ENCODE measurements around the gene SGSM1. TPM values are rescaled to one million over a fixed set of nuclear protein-coding genes. Genes with fewer than 3 reads are reported as not detected.

Gene SGSM1
- polyA plus RNA-seq, 3 donors: not detected

DNA sequence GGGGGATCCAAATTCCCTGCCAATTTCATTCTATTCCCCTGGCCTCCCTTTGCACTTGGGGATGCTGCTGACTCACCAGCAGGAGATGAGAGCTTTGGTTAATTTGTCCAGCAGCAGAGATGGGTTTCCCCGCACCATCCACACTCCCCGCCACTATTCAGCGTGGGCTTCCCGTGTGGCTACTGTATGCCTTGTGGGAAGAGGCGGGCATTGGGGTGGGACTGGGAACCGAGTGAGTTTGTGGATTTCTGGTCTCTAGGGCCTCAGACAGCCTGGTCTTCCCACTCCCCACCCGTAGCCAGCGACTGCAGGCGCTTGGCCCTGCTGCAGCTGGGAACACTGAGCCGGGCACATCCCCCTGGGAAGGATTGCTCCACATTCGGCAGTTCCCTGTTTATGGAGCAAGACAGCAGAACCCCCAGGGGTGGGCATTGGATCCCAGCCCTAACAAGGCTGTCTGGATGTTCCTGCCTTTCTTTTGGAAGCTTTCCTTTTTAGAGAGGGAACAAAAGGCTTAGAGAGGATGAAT is 169.9 kb downstream of the SGSM1 start:
- no peak for DNase-seq
- Histone ChIP-seq H3K27me3 (ENCODE audit: control insufficient read depth in 2 of 2, insufficient read depth in 2 of 2, low read length in 2 of 2) (no peaks in the 10 kb centered on the region), H3K4me3 (replicated peaks in 1 of 3; ENCODE audit: low read depth in 2 of 3, low read length in 3 of 3) (no peak overlapping the region), H3K79me2 (ENCODE audit: insufficient read depth, low read length) (no peaks in the 10 kb centered on the region), H3K9ac (ENCODE audit: insufficient read depth, low read length, poor library complexity, severe bottlenecking) (no peak overlapping the region), H3K27ac (ENCODE audit: low read depth in 1 of 2, low read length in 2 of 2) (no peak overlapping the region), H3K36me3 (replicated peaks in 1 of 2; ENCODE audit: control insufficient read depth in 1 of 2, insufficient read depth in 2 of 2, low read length in 2 of 2) (no peaks in the 10 kb centered on the region), H2AFZ (ENCODE audit: insufficient read depth, low read depth, low read length, poor library complexity, severe bottlenecking) (no peak overlapping the region), H3K4me1 (ENCODE audit: control insufficient read depth in 1 of 2, insufficient read depth in 2 of 2, low read length in 2 of 2) (no peaks in the 10 kb centered on the region), H3K9me3 (replicated peaks in 1 of 2; ENCODE audit: control insufficient read depth in 1 of 2, insufficient read depth in 1 of 2, low read length in 2 of 2) (no peaks in the 10 kb centered on the region), H3K4me2 (replicated peaks; ENCODE audit: extremely low read depth, low read length, poor library complexity, severe bottlenecking) (no peak overlapping the region), H4K20me1 (ENCODE audit: insufficient read depth, low read length) (no peaks in the 10 kb centered on the region)
- WGBS (ENCODE audit: insufficient coverage): 94% methylated on average over 8 of the region's 11 CpGs
- TF ChIP-seq, protein P1, sequence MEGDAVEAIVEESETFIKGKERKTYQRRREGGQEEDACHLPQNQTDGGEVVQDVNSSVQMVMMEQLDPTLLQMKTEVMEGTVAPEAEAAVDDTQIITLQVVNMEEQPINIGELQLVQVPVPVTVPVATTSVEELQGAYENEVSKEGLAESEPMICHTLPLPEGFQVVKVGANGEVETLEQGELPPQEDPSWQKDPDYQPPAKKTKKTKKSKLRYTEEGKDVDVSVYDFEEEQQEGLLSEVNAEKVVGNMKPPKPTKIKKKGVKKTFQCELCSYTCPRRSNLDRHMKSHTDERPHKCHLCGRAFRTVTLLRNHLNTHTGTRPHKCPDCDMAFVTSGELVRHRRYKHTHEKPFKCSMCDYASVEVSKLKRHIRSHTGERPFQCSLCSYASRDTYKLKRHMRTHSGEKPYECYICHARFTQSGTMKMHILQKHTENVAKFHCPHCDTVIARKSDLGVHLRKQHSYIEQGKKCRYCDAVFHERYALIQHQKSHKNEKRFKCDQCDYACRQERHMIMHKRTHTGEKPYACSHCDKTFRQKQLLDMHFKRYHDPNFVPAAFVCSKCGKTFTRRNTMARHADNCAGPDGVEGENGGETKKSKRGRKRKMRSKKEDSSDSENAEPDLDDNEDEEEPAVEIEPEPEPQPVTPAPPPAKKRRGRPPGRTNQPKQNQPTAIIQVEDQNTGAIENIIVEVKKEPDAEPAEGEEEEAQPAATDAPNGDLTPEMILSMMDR (IDR thresholded peaks at IDR 0.05): no peak
- Mint-ChIP-seq H3K27me3 (ENCODE audit: low read depth in 3 of 3) (peaks cover 0 to 4% (median 1%) of the 10 kb centered on the region in 3 donors), H3K27ac (no peak overlapping the region), H3K9me3 (no peaks in the 10 kb centered on the region), H3K36me3 (no peaks in the 10 kb centered on the region), H3K4me1 (no peaks in the 10 kb centered on the region), H3K4me3 (no peak overlapping the region)
- intact Hi-C loops (cut with micrococcal nuclease): no loop called here

GRCh38 chr22:24976442-24977218 is 170.6 kb downstream of the SGSM1 start:
- 97% methylated on average over 12 of the region's 18 CpGs for WGBS (ENCODE audit: insufficient coverage)
- intact Hi-C loops (cut with micrococcal nuclease): no loop called here
- H3K36me3 Mint-ChIP-seq: no peaks in the 10 kb centered on the region
- Histone ChIP-seq H3K27ac (ENCODE audit: low read depth in 1 of 2, low read length in 2 of 2) (no peak overlapping the region), H3K4me3 (replicated peaks in 1 of 3; ENCODE audit: low read depth in 2 of 3, low read length in 3 of 3) (no peak overlapping the region), H3K4me2 (replicated peaks; ENCODE audit: extremely low read depth, low read length, poor library complexity, severe bottlenecking) (no peak overlapping the region), H3K27me3 (ENCODE audit: control insufficient read depth in 2 of 2, insufficient read depth in 2 of 2, low read length in 2 of 2) (no peaks in the 10 kb centered on the region), H4K20me1 (ENCODE audit: insufficient read depth, low read length) (no peaks in the 10 kb centered on the region), H3K79me2 (ENCODE audit: insufficient read depth, low read length) (no peaks in the 10 kb centered on the region), H3K9ac (ENCODE audit: insufficient read depth, low read length, poor library complexity, severe bottlenecking) (no peak overlapping the region), H3K9me3 (replicated peaks in 1 of 2; ENCODE audit: control insufficient read depth in 1 of 2, insufficient read depth in 1 of 2, low read length in 2 of 2) (no peaks in the 10 kb centered on the region), H3K36me3 (replicated peaks in 1 of 2; ENCODE audit: control insufficient read depth in 1 of 2, insufficient read depth in 2 of 2, low read length in 2 of 2) (no peaks in the 10 kb centered on the region), H2AFZ (ENCODE audit: insufficient read depth, low read depth, low read length, poor library complexity, severe bottlenecking) (no peak overlapping the region), H3K4me1 (ENCODE audit: control insufficient read depth in 1 of 2, insufficient read depth in 2 of 2, low read length in 2 of 2) (no peaks in the 10 kb centered on the region)
- TF ChIP-seq, protein P1 (IDR thresholded peaks at IDR 0.05): no peak
- H3K4me3 Mint-ChIP-seq: no peak overlapping the region
- DNase-seq: no peak
- H3K27ac Mint-ChIP-seq: peak overlapping the region in 1 of 7 donors; percentile 40
- H3K9me3 Mint-ChIP-seq: no peaks in the 10 kb centered on the region
- H3K4me1 Mint-ChIP-seq: no peaks in the 10 kb centered on the region
- H3K27me3 Mint-ChIP-seq (ENCODE audit: low read depth in 3 of 3): peaks cover 0 to 3% (median 1%) of the 10 kb centered on the region in 3 donors

Small RNA genes within 50 kb of the gene (small RNA-seq; reads per million reads assigned to genes)
- gene RF00275 (ENCODE audit: insufficient read length, low read depth): not detected

Other genes with a start within 250 kb of the SGSM1 start
- 1 to 10 TPM in 1 of 3 donors, under 1 TPM in 2; 0.20 to 5.2 (median 0.53) TPM for gene LRRC75B, start 213.1 kb upstream of the SGSM1 start, polyA plus RNA-seq
- 10 to 100 TPM; 16.0 to 26.5 (median 25.5) TPM for gene GGT1, start 203.0 kb upstream of the SGSM1 start, polyA plus RNA-seq
- gene PIWIL3, start 31.5 kb upstream of the SGSM1 start, polyA plus RNA-seq: not detected
- gene LHFPL7, start 140.5 kb downstream of the SGSM1 start, polyA plus RNA-seq: not detected
- gene KIAA1671, start 146.5 kb downstream of the SGSM1 start, polyA plus RNA-seq: not detected

Data from CD14-positive monocyte (primary cell).